ENCODE results near the gene MPPED2. TPM values are rescaled to one million over a fixed set of nuclear protein-coding genes. Genes with fewer than 3 reads are reported as not detected.

MPPED2 gene
- total RNA-seq, 4 donors from 2014 or later, result 2.2 to 4.6 (median 3.3) TPM

DNA sequence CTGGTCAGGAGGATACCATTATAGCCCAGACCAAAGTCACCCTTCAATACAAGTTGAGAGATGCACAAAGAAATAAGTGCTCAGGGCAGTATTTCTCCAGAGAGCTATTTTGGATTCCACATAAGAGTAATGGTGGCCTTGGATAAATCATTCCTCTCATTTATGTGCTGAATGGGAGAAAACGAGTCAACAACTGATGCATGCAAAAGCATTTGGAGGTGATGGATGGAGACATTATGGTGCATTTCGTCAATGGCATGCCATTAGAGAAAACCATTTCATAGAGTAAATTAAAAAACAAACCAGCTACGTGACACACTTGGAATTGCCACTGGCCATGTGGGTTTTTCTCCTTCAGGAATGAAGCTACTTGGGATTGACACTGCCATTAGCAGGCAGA lies 182.0 kb downstream of the MPPED2 start:
- Histone ChIP-seq H3K27ac (replicated peaks in 1 of 4) (no peak overlapping the region), H3K4me3 (no peak overlapping the region), H3K9me3 (no peaks in the 10 kb centered on the region), H3K36me3 (no peaks in the 10 kb centered on the region), H3K27me3 (no peaks in the 10 kb centered on the region), H3K4me1 (peaks cover 0 to 13% (median 5%) of the 10 kb centered on the region in 4 donors)
- intact Hi-C loops (cut with DNase I), result no loop called here
- 98% methylated on average over 3 of the region's 3 CpGs for WGBS
- no peak for DNase-seq (ENCODE audit: extremely low spot score)
- TF ChIP-seq POLR2A (IDR thresholded peaks at IDR 0.05; ENCODE audit: low read depth), result no peak
- TF ChIP-seq, protein P1, sequence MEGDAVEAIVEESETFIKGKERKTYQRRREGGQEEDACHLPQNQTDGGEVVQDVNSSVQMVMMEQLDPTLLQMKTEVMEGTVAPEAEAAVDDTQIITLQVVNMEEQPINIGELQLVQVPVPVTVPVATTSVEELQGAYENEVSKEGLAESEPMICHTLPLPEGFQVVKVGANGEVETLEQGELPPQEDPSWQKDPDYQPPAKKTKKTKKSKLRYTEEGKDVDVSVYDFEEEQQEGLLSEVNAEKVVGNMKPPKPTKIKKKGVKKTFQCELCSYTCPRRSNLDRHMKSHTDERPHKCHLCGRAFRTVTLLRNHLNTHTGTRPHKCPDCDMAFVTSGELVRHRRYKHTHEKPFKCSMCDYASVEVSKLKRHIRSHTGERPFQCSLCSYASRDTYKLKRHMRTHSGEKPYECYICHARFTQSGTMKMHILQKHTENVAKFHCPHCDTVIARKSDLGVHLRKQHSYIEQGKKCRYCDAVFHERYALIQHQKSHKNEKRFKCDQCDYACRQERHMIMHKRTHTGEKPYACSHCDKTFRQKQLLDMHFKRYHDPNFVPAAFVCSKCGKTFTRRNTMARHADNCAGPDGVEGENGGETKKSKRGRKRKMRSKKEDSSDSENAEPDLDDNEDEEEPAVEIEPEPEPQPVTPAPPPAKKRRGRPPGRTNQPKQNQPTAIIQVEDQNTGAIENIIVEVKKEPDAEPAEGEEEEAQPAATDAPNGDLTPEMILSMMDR (IDR thresholded peaks at IDR 0.05), result no peak
- no peak for TF ChIP-seq POLR2AphosphoS5 (IDR thresholded peaks at IDR 0.05)
- TF ChIP-seq EP300 (IDR thresholded peaks at IDR 0.05), result no peak

DNA sequence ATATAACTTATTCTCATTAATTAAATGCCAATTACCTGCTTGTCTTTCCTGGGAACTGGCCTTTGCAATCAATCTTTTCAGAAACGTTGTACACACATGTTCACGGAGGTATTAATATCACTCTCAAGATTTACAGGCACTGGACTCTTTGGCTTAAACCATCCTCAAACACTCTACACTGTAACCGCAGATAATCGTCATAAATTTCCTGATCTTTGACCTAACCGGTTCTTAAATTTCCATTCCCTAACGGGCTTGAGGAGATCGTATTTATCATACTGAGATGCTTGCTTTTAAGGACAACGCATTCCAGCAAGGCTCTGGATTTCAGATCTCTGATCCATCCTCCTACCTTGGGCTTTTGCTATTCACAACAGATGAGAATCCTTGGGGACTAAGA lies 190.4 kb downstream of the MPPED2 start:
- 46% methylated on average over 8 of the region's 8 CpGs for WGBS
- Histone ChIP-seq H3K27ac (replicated peaks in 1 of 4) (no peak overlapping the region), H3K4me3 (no peak overlapping the region), H3K36me3 (no peaks in the 10 kb centered on the region), H3K4me1 (peaks cover 12 to 20% (median 14%) of the 10 kb centered on the region in 4 donors), H3K27me3 (no peaks in the 10 kb centered on the region), H3K9me3 (no peaks in the 10 kb centered on the region)
- no peak for DNase-seq (ENCODE audit: extremely low spot score)
- TF ChIP-seq, protein P1 (IDR thresholded peaks at IDR 0.05), result no peak
- no peak for TF ChIP-seq POLR2AphosphoS5 (IDR thresholded peaks at IDR 0.05)
- TF ChIP-seq POLR2A (IDR thresholded peaks at IDR 0.05; ENCODE audit: low read depth), result no peak
- intact Hi-C loops (cut with DNase I), result no loop called here

DNA sequence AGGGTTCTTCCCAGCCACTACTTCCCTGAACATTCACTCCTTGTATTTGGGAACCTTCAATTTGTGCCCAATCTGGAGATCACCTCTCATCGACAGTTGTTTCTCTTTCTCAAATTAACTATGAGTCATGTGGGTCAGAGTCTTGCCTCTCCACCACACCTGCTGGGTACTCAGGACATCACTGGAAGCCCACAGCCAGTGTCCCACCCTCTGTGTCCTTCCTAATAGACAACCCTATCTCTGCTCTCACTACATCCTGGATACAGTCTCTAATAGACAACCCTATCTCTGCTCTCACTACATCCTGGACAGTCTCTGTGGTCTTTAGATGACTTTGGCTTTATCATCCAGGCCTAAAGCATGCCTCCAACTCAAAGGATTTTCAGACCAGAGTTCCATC lies 193.1 kb downstream of the MPPED2 start:
- H3K27ac ChIP-seq (replicated peaks in 1 of 4), result no peak overlapping the region
- intact Hi-C loops (cut with DNase I), result no loop called here
- no peak for TF ChIP-seq POLR2AphosphoS5 (IDR thresholded peaks at IDR 0.05)
- TF ChIP-seq, protein P1 (IDR thresholded peaks at IDR 0.05), result no peak
- no peak for TF ChIP-seq POLR2A (IDR thresholded peaks at IDR 0.05; ENCODE audit: low read depth)
- TF ChIP-seq EP300 (IDR thresholded peaks at IDR 0.05), result no peak
- peaks cover 12 to 20% (median 14%) of the 10 kb centered on the region in 4 donors for H3K4me1 ChIP-seq
- H3K4me3 ChIP-seq, result no peak overlapping the region
- no peaks in the 10 kb centered on the region for H3K9me3 ChIP-seq
- no peaks in the 10 kb centered on the region for H3K36me3 ChIP-seq
- no peaks in the 10 kb centered on the region for H3K27me3 ChIP-seq
- 70% methylated on average over 1 of the region's 1 CpG for WGBS
- no peak for DNase-seq (ENCODE audit: extremely low spot score)

DNA sequence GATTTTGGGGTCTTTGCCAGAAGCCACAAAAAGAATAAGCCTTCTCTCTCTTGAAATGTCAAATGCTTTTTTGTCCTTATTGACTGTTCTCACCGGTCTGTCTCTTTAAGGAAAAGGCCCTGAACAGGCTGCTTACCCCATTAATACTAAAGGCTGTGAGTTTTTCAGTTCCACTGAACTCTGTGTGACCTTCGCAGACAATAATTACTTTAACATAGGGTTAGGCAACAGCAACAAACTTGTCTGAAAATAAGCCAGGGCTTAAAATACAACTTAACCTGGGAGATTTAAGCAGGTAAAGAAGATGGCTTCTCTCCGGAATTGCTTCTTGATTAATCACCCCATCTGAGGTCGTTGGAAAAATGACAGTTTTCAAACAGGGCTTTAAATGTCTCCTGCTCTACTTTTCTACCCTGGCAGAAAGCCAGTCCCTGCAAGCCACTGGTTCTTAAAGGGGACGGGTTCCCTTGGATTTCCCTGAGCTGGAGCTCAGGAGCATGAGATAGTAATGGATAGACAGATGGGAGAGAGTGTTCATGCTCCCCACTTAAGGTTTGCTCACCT lies 193.8 kb downstream of the MPPED2 start:
- H3K9me3 ChIP-seq, result no peaks in the 10 kb centered on the region
- H3K4me3 ChIP-seq, result no peak overlapping the region
- no peak for DNase-seq (ENCODE audit: extremely low spot score)
- no peak for TF ChIP-seq POLR2AphosphoS5 (IDR thresholded peaks at IDR 0.05)
- TF ChIP-seq EP300 (IDR thresholded peaks at IDR 0.05), result no peak
- no peak for TF ChIP-seq POLR2A (IDR thresholded peaks at IDR 0.05; ENCODE audit: low read depth)
- TF ChIP-seq, protein P1 (IDR thresholded peaks at IDR 0.05), result no peak
- WGBS, result 30% methylated on average over 5 of the region's 5 CpGs
- H3K36me3 ChIP-seq, result no peaks in the 10 kb centered on the region
- H3K27me3 ChIP-seq, result no peaks in the 10 kb centered on the region
- no peak overlapping the region for H3K27ac ChIP-seq (replicated peaks in 1 of 4)
- peaks cover 12 to 20% (median 14%) of the 10 kb centered on the region in 4 donors for H3K4me1 ChIP-seq
- intact Hi-C loops (cut with DNase I), result no loop called here

DNA sequence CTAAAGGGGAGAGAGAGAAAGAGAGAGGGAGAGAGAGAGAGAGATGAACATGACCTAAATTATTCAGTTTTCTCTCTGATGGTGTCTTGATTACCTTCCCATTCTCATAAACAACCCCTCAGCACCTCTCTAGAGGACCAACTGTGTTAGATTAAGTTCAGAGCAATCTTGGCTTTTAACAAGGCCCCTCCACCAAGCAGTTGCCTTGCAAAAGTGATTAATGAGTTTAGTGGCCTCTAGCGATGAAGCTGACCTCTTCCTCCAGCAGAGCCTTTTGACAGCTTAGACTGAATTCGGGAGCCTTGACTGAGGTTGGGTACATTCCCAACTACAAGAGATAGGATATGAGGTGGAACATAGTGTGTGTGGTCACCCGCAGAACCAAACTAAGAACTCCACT lies 197.2 kb downstream of the MPPED2 start:
- peaks cover 12 to 15% (median 13%) of the 10 kb centered on the region in 4 donors for H3K4me1 ChIP-seq
- whole genome bisulfite sequencing, result 78% methylated on average over 3 of the region's 3 CpGs
- no peak overlapping the region for H3K27ac ChIP-seq (replicated peaks in 1 of 4)
- no peaks in the 10 kb centered on the region for H3K27me3 ChIP-seq
- DNase-seq (ENCODE audit: extremely low spot score), result no peak
- H3K36me3 ChIP-seq, result no peaks in the 10 kb centered on the region
- no peaks in the 10 kb centered on the region for H3K9me3 ChIP-seq
- intact Hi-C loops (cut with DNase I), result no loop called here
- TF ChIP-seq EP300 (IDR thresholded peaks at IDR 0.05), result no peak
- no peak for TF ChIP-seq POLR2A (IDR thresholded peaks at IDR 0.05; ENCODE audit: low read depth)
- TF ChIP-seq POLR2AphosphoS5 (IDR thresholded peaks at IDR 0.05), result no peak
- TF ChIP-seq, protein P1 (IDR thresholded peaks at IDR 0.05), result no peak
- H3K4me3 ChIP-seq, result no peak overlapping the region

All from esophagus muscularis mucosa (tissue), 4 donors.